ENCODE results near the gene WDR91.

- TF ChIP-seq, protein P1, sequence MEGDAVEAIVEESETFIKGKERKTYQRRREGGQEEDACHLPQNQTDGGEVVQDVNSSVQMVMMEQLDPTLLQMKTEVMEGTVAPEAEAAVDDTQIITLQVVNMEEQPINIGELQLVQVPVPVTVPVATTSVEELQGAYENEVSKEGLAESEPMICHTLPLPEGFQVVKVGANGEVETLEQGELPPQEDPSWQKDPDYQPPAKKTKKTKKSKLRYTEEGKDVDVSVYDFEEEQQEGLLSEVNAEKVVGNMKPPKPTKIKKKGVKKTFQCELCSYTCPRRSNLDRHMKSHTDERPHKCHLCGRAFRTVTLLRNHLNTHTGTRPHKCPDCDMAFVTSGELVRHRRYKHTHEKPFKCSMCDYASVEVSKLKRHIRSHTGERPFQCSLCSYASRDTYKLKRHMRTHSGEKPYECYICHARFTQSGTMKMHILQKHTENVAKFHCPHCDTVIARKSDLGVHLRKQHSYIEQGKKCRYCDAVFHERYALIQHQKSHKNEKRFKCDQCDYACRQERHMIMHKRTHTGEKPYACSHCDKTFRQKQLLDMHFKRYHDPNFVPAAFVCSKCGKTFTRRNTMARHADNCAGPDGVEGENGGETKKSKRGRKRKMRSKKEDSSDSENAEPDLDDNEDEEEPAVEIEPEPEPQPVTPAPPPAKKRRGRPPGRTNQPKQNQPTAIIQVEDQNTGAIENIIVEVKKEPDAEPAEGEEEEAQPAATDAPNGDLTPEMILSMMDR (IDR thresholded peaks at IDR 0.05) = no peak
- no peak for TF ChIP-seq POLR2A (IDR thresholded peaks at IDR 0.05)
- TF ChIP-seq POLR2AphosphoS5 (IDR thresholded peaks at IDR 0.05) = no peak
Observed at GRCh38 chr7:135192914-135193536, 18.3 kb downstream of the WDR91 start.
